ENCODE measurements around the gene PPP1R16B.
A peak's percentile ranks its signal among the peaks of the same experiment; 100 is the strongest.

Gene PPP1R16B

GRCh38 chr20:38805502-38805957, at the start of gene PPP1R16B:
Gene PPP1R16B (plus strand): TSS chr20:38805697. CDS start chr20:38835926, 30,229 bp downstream.
- peak; percentile 55 to 69 for DNase-seq (ENCODE audit: low read depth in 2 of 2)

GRCh38 chr20:38757145-38757775, 48.2 kb upstream of the PPP1R16B start:
- no peak for DNase-seq (ENCODE audit: low read depth in 2 of 2)

DNA sequence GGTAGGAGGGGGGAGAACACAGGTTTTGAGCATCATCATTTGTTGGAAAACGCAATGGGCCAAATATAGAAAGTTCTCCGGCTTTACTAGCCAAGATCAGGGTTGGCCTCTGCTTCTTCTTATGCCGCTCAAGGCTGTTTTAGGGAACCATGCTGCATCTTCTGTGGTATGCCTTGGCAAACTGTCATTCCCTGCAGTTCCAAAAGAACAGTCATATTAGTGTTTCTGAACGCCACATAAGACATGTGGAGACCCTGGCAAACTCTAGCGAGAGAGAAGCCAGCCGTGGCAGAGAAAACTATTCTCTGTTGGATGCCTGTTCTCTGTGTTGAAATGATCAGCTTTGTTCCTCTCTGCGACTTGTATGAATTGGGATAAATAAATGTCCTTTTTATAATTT, 46.4 kb upstream of the PPP1R16B start:
- DNase-seq (ENCODE audit: low read depth in 2 of 2), result no peak

DNA sequence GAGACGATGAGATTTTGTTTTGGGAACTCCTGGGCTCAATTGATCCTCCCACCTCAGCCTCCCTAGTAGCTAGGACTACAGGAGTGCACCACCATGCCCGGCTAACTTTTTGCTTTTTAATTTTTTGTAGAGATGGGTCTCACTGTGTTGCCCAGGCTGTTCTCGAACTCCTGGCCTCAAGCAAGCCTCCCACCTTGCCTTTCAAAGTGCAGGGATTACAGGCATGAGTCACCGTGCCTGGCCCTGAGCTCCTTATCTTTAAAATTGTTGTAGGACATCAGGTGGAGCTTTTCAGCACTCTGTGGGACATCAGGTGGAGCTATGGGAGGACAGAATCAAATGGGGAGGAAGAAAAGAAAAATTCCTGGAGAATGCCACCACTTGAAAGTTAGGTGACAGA, 44.5 kb upstream of the PPP1R16B start:
- DNase-seq (ENCODE audit: low read depth in 2 of 2), result no peak

DNA sequence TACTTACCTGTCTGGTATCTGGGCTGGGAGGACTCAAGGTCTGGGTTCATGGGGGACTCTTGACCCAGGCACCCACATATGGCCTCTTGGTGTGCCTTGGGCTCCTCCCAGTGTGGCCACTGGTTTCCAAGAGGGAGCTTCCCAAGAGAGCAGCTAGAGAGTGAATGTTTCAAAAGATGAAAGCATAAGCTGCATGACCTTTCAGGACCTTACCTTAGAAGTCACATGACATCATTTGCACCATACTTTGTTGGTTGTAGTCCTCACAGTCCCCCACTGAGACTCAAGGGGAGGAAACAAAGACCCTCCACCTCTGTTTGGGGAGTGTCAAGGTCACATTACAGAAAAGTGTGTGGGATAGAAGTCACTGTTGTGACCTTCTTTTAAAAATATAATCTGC, 43.3 kb upstream of the PPP1R16B start:
- DNase-seq (ENCODE audit: low read depth in 2 of 2), result no peak

DNA sequence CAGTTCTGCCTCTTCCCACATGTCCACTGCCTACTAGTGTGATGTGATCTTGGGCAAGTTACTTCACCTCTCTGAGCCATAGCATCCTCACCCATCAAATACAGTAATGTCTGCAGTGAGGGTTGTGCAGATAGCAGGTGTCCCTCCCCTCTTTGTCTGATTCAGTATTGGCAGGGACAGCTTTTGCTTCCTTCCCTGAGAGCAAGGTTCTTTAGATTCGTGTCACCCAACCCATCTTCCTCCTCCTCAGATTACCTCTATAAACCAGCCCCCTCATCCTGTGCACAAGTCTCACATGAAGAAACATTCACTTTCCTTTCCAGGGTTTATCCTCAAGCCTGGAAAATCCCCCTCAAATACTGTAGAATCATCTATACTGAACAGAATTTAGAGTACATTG, 41.9 kb upstream of the PPP1R16B start:
- DNase-seq (ENCODE audit: low read depth in 2 of 2), result no peak

- DNase-seq (ENCODE audit: low read depth in 2 of 2), result peak; percentile 41 to 44
Measured at GRCh38 chr20:38764567-38765318, 40.8 kb upstream of the PPP1R16B start.

- DNase-seq (ENCODE audit: low read depth in 2 of 2), result no peak
Measured at GRCh38 chr20:38766071-38766470, 39.4 kb upstream of the PPP1R16B start.

DNA sequence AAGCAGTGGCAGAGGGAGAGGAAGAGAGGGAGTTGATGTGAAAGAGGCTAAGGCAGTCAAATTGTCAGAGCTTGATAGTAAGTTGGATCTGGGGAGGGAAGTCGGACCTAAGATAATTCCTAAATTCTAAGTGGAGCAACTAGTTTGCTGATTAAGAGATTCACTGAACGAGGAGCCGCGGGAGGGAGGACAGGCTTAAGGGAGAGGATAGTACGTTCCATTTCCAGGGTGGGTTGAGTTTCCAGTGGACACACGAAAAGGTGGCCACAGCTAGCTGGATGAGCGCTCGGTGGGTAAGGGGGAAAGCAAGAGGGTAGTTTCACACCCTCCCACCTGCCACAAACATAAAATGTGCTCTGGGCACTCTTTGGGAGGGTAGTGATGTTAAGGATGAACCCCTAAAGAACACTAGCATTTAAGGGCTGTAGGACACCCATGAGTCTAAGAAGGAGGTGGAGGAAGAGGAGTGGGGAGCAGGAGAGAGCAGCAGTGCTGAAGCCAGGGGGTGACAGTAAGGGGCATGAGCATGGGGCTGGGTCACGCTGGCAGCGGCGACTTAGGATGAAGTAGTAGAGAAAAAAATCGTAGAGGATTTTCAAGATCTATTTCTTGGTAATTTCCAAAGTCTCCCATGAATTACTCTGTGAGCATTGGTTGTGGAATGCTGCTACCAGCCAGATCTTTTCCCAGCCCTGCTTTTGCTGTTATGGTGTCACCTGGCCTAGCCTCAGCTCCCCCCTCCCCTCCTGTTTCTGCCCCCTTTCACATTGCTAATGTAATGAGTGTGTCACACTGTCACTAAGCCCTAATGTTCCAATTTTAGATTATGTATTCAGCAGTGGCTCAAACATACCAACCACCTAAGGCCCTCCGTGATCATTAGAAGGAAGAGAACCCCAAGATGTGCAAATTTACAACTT, 35.9 kb upstream of the PPP1R16B start:
- DNase-seq (ENCODE audit: low read depth in 2 of 2), result no peak

DNA sequence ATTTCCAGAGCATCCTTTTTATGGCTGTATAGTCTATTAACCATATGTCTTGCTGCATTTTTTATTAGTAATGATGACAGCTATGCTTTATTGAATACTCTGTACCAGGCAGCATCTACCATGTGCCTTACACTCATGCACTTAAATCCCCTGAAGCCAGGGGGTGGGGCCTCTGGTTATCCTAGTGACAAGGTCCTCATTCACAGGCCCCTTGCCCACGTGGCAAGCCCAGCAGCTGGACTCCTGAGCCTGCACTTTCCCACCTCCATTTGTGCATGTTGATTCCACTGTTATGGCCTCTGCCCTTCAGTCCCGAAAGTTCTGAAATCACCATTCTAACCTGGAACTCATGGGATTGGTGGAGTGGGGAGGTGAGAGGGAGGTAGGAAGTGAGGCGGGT, 35.0 kb upstream of the PPP1R16B start:
- DNase-seq (ENCODE audit: low read depth in 2 of 2), result no peak

DNA sequence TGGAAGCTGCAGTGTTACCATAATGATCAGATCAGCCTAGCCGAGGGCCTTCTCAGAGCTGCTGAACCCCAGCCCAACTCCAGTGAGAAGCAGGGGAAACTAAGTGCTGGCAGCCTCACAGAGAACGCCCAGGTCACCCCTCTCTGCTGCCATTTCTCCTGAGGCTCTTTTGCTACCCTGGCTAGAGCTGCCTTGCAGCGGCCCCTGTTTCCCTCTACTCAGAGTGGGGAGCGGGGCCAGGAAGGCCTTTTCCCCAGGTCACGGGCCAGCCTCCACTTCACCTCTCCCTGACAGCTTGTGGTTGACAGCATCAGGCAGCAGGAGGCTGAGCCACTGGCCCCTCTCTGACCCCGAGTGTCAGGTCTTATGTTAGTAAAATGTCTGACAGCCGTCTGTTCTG, 34.5 kb upstream of the PPP1R16B start:
- DNase-seq (ENCODE audit: low read depth in 2 of 2), result no peak

GRCh38 chr20:38771621-38772020, 33.9 kb upstream of the PPP1R16B start:
- DNase-seq (ENCODE audit: low read depth in 2 of 2), result no peak

- DNase-seq (ENCODE audit: low read depth in 2 of 2), result no peak
Measured at GRCh38 chr20:38774167-38774566, 31.3 kb upstream of the PPP1R16B start.

GRCh38 chr20:38776363-38776762, 29.1 kb upstream of the PPP1R16B start:
- DNase-seq (ENCODE audit: low read depth in 2 of 2), result no peak

- no peak for DNase-seq (ENCODE audit: low read depth in 2 of 2)
Measured at GRCh38 chr20:38779247-38780097, 26.0 kb upstream of the PPP1R16B start.

- DNase-seq (ENCODE audit: low read depth in 2 of 2), result no peak
Measured at GRCh38 chr20:38782275-38782674, 23.2 kb upstream of the PPP1R16B start.

DNA sequence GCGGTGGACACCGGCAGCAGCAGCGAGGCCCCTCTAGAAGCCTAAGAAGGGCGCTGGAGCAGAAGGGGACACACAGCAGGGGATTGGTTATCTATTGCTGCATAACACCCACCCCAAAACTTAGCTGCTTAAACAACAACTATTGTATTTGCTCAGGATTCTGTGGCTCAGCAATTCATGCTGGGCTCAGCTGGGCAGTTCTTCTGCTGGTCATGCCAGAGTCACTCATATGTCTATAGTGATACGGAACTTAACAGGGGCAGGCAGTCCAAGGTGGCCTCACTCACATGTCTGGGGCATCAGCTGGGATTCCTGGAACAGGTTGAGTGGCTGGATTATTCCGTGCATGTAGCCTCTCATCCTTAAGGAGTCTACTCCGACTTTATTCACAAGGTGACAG, 17.6 kb upstream of the PPP1R16B start:
- DNase-seq (ENCODE audit: low read depth in 2 of 2), result no peak

DNA sequence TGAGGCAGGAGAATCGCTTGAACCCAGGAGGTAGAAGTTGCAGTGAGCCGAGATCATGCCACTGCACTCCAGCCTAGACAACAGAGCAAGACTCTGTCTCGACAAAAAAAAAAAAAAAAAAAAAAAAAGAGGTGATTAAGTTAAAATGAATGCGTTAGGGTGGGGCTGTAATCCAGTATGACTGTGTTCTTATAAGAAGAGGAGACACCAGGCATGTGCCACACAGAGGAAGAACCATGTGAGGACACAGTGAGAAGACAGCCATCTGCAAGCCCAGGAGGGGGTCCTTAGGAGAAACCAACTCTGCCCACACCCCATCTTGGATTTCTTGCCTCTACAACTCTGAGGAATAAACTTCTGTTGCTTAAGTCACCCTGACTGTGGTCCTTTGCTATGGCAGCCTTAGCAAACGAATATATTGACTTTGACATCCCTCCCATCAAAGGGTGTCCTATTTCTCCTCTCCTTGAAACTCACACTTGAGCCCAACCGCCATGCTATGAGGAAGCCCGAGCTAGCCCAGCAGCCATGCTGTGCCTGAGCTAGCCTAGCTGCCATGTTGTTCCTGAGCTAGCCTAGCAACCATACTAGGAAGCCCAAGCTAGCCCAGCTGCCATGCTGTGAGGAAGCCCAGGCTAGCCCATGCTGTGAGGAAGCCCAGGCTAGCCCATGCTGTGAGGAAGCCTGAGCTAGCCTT, 15.8 kb upstream of the PPP1R16B start:
- no peak for DNase-seq (ENCODE audit: low read depth in 2 of 2)

DNA sequence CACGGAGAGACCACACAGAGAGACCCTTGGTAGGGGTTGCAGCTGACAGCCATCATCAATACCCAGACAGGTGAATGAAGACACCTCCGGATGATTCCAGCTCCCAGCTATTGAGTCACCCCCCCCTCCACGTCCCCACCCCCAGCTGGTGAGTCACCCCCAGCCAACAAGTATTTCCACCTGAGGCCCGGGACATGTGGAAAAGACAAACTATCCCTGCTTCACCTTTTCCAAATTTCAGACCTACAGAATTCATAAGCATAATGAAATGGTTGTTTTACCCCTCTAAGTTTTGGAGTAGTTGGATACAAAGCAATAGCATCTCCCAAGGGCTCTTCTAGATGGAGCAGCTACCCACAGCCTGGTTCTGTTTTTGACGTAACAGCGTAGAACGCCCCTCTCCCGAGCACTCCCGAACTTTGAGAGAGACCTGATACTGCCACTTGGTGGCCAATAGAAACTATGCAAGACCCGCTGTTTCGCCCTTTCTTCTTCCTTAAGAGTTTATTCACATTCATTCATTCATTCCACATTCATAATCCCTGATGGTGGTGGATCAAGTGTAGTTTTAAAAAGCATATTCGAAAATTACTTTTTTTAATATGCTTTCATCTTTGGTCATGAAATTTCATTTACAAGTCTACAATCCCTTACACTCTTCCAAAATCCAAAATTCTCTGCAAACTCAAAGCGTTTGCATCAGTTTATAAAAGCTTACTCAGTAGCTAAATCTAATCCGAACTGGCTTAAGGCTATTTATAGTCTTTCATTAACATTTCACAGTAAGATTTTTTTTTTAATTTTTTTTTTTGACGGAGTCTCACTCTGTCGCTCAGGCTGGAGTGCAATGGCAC, 15.1 kb upstream of the PPP1R16B start:
- DNase-seq (ENCODE audit: low read depth in 2 of 2), result peak in 1 of 2 experiments; percentile 18

- no peak for DNase-seq (ENCODE audit: low read depth in 2 of 2)
Measured at GRCh38 chr20:38791291-38791690, 14.2 kb upstream of the PPP1R16B start.

Measured in stimulated activated CD4-positive, alpha-beta T cell treated with anti-CD3 and anti-CD28 coated beads, Interleukin-12 subunit alpha, Interleukin-12 subunit beta, amount 100 ng/mL, for 24 hours (primary cell).